GM13976 (cell line): ENCODE data around the gene MAFG.

ENCODE experiments used
- DNase-seq: peaks from one replicate; pipeline ENCODE4 v3.0.0; 2012; ENCODE audit warnings: low spot score
- CTCF ChIP-seq: IDR thresholded peaks from 2 replicates; pipeline ENCODE4 v1.5.1; 2012; ENCODE audit warnings: borderline replicate concordance, mild to moderate bottlenecking; ENCODE audit not compliant: insufficient read depth; ENCODE audit errors: extremely low read depth, missing control alignments, control extremely low read depth
- in situ Hi-C: fragments of 300-500 bp; cut with MboI; formaldehyde crosslinking; loops from one replicate; pipeline ENCODE4 v1.12.0; 2022; ENCODE audit warnings: low sequenced_read_pairs, mixed read lengths, inconsistent platforms; ENCODE audit not compliant: unreplicated experiment

MAFG gene

GRCh38 chr17:81942167-81942553 is 14.6 kb upstream of the MAFG start:
- in situ Hi-C loops: no loop called here
- TF ChIP-seq CTCF: no peak
- no peak for DNase-seq

- DNase-seq: peak; percentile 57
- in situ Hi-C loops: no loop called here
- no peak for TF ChIP-seq CTCF
Measured at GRCh38 chr17:81941484-81942166, 14.1 kb upstream of the MAFG start.

GRCh38 chr17:81940538-81941483 is 13.3 kb upstream of the MAFG start:
- DNase-seq: no peak
- no peak for TF ChIP-seq CTCF
- in situ Hi-C loops: no loop called here

GRCh38 chr17:81939881-81940385 is 12.4 kb upstream of the MAFG start:
- in situ Hi-C loops: no loop called here
- no peak for TF ChIP-seq CTCF
- DNase-seq: no peak

- no peak for TF ChIP-seq CTCF
- in situ Hi-C loops: no loop called here
- no peak for DNase-seq
Measured at GRCh38 chr17:81939218-81939617, 11.7 kb upstream of the MAFG start.

GRCh38 chr17:81935709-81936084 is 8.2 kb upstream of the MAFG start:
- no peak for DNase-seq
- TF ChIP-seq CTCF: no peak
- in situ Hi-C loops: no loop called here
